ENCODE results near the gene NLRC5.

- TF ChIP-seq POLR2A (IDR thresholded peaks at IDR 0.05; ENCODE audit: low read depth), result no peak
- no peak for TF ChIP-seq POLR2AphosphoS5 (IDR thresholded peaks at IDR 0.05)
- no peak for TF ChIP-seq CTCF (IDR thresholded peaks at IDR 0.05)
Measured at GRCh38 chr16:57071831-57072582, 82.7 kb downstream of the NLRC5 start.

All from esophagus muscularis mucosa (tissue), 3 donors.